HEK293T (cell line): ENCODE measurements around the gene DLEC1.
A peak's percentile ranks its signal among the peaks of the same experiment; 100 is the strongest.

Experiments
- CTCF ChIA-PET: fragments of 350-600 bp; formaldehyde crosslinking; extraction: SDS; loops from one replicate; lab custom pipeline; 2021; ENCODE audit warnings: antibody characterized with exemption, inconsistent platforms; lab: Yijun Ruan, JAX
- POLR2A ChIA-PET: fragments of 350-600 bp; formaldehyde crosslinking; extraction: SDS; loops from one replicate; lab custom pipeline; 2020; ENCODE audit warnings: antibody characterized with exemption, inconsistent platforms; lab: Yijun Ruan, JAX
- DNase-seq: peaks from one replicate; pipeline ENCODE4 v3.0.0; 2012; ENCODE audit warnings: mixed read lengths; ENCODE audit errors: extremely low spot score
- ARNT ChIP-seq: fragments of 450-650 bp; IDR thresholded peaks from 2 replicates; pipeline ENCODE4 v1.6.1; 2017; ENCODE audit warnings: mild to moderate bottlenecking
- BHLHE40 ChIP-seq: fragments of 450-650 bp; IDR thresholded peaks from 2 replicates; pipeline ENCODE4 v1.6.1; 2016; ENCODE audit warnings: mild to moderate bottlenecking, moderate library complexity, borderline replicate concordance
- CTBP1 ChIP-seq: fragments of 450-650 bp; IDR thresholded peaks from 2 replicates; pipeline ENCODE4 v1.6.1; 2016; ENCODE audit warnings: borderline replicate concordance
- ELF4 ChIP-seq: fragments of 450-650 bp; IDR thresholded peaks from 2 replicates; pipeline ENCODE4 v1.6.1; 2017; ENCODE audit warnings: antibody characterized with exemption
- FOXA1 ChIP-seq: fragments of 450-650 bp; IDR thresholded peaks from 2 replicates; pipeline ENCODE4 v1.6.1; 2016; ENCODE audit warnings: mild to moderate bottlenecking
- FOXK2 ChIP-seq: fragments of 450-650 bp; IDR thresholded peaks from 2 replicates; pipeline ENCODE4 v1.6.1; 2016; ENCODE audit warnings: mild to moderate bottlenecking
- FOXM1 ChIP-seq: fragments of 450-650 bp; IDR thresholded peaks from 2 replicates; pipeline ENCODE4 v1.6.1; 2017; ENCODE audit warnings: mild to moderate bottlenecking, borderline replicate concordance
- HDGF ChIP-seq: fragments of 450-650 bp; IDR thresholded peaks from 2 replicates; pipeline ENCODE4 v1.6.1; 2017; ENCODE audit warnings: antibody characterized with exemption, borderline replicate concordance
- L3MBTL2 ChIP-seq: fragments of 450-650 bp; conservative IDR thresholded peaks from 2 replicates; pipeline ENCODE4 v1.6.1; 2016; ENCODE audit warnings: mild to moderate bottlenecking
- LEF1 ChIP-seq: fragments of 450-650 bp; IDR thresholded peaks from 2 replicates; pipeline ENCODE4 v1.6.1; 2017; ENCODE audit warnings: mild to moderate bottlenecking, borderline replicate concordance
- NFRKB ChIP-seq: fragments of 450-650 bp; IDR thresholded peaks from 2 replicates; pipeline ENCODE4 v1.6.1; 2016; ENCODE audit warnings: mild to moderate bottlenecking, moderate library complexity
- PKNOX1 ChIP-seq: fragments of 450-650 bp; IDR thresholded peaks from 2 replicates; pipeline ENCODE4 v1.6.1; 2016
- SP1 ChIP-seq: fragments of 450-650 bp; IDR thresholded peaks from 2 replicates; pipeline ENCODE4 v1.6.1; 2017
- SUZ12 ChIP-seq: fragments of 450-650 bp; IDR thresholded peaks from 2 replicates; pipeline ENCODE4 v1.6.1; 2016; ENCODE audit warnings: mild to moderate bottlenecking
- TARDBP ChIP-seq: fragments of 450-650 bp; IDR thresholded peaks from 2 replicates; pipeline ENCODE4 v1.6.1; 2016
- ZNF384 ChIP-seq: fragments of 450-650 bp; IDR thresholded peaks from 2 replicates; pipeline ENCODE4 v1.6.1; 2016

Gene DLEC1

DNA sequence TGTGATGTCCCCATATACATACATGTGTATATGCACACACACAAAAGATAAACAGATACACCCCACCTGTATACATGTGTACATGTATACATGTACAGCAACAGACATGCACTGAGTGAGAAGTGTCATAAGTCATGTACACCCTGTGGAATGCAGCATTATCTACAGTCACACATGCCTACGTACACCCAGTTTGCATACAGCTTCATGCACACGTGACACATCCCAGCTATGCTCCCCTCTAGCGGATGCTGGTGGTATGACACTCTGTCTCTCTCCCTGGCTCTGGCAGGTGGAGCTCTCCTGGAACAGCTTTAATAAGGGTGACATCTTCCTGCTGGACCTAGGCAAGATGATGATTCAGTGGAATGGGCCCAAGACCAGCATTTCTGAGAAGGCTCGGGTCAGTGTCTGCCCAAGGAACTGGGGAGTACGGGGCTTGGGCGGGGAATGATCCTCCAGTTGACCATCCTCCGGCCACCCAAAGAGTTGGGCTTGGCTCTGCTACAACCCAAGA, 42.2 kb upstream of the DLEC1 start:
- ChIA-PET CTCF (interaction anchor here (0.5 to 1.4 kb wide), 13 partner anchors 9 to 1163 kb away, joined by 3 to 16 read pairs (median 4); no protein-coding TSS in a partner anchor), POLR2A (interaction anchor here (1.1 kb wide), 1 partner anchor 22 kb away, joined by 6 read pairs; no protein-coding TSS in a partner anchor)
- TF ChIP-seq L3MBTL2, result peak; percentile 60
- 0 out of 2 replicates have a peak, but pooled peaks have one; percentile 32 for TF ChIP-seq ELF4
- TF ChIP-seq NFRKB, result no peak
- peak; percentile 81 for DNase-seq

GRCh38 chr3:37997342-37997741, 41.7 kb upstream of the DLEC1 start:
- TF ChIP-seq BHLHE40, result no peak
- no peak for TF ChIP-seq SUZ12
- no peak for TF ChIP-seq FOXA1
- no peak for TF ChIP-seq PKNOX1
- TF ChIP-seq ELF4, result no peak
- TF ChIP-seq TARDBP, result no peak
- no peak for TF ChIP-seq CTBP1
- TF ChIP-seq SP1, result no peak
- no peak for TF ChIP-seq ARNT
- TF ChIP-seq L3MBTL2, result no peak
- no peak for TF ChIP-seq FOXK2
- no peak for TF ChIP-seq ZNF384
- no peak for TF ChIP-seq FOXM1
- no peak for TF ChIP-seq NFRKB
- no peak for TF ChIP-seq LEF1
- TF ChIP-seq HDGF, result no peak
- CTCF ChIA-PET, result interaction anchor here (0.6 to 1.4 kb wide), 11 partner anchors 10 to 144 kb away, joined by 3 to 16 read pairs (median 4); no protein-coding TSS in a partner anchor
- DNase-seq, result no peak
- POLR2A ChIA-PET, result interaction anchor here (1.1 kb wide), 1 partner anchor 23 kb away, joined by 6 read pairs; no protein-coding TSS in a partner anchor

DNA sequence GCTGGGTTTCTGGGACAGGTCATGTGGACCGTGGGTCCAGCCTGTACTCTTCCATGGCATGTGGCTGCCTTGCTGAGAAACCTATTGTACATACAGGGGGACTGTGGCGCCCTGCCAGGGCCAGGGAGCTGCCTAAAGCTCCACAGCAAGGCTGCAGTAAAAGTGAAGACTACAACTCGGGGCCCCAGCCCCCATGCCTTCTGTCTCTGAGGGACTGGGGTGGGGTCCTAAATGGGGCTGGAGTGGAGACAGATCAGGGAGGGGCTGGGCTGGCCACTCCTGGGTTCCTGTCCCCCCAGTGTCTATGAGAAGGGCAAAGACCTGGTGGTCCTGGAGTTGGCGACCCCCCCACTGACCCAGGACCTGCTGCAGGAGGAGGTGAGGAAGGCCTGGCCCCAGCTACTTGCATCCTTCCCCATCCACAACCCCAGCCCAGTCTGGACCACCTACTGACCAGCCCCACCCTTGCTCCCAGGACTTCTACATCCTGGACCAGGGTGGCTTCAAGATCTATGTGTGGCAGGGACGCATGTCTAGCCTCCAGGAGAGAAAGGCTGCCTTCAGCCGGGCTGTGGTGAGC, 41.1 kb upstream of the DLEC1 start:
- CTCF ChIA-PET, result interaction anchor here (0.5 to 1.4 kb wide), 5 partner anchors 12 to 1039 kb away, joined by 3 to 16 read pairs (median 4); no protein-coding TSS in a partner anchor
- DNase-seq, result no peak
- TF ChIP-seq NFRKB (no peak), FOXK2 (no peak), FOXA1 (no peak), LEF1 (no peak), ARNT (no peak), FOXM1 (no peak), CTBP1 (no peak), TARDBP (no peak), ZNF384 (no peak), ELF4 (no peak), BHLHE40 (no peak), SP1 (no peak), PKNOX1 (no peak), L3MBTL2 (no peak), HDGF (no peak), SUZ12 (no peak)
- POLR2A ChIA-PET, result no interaction called here

DNA sequence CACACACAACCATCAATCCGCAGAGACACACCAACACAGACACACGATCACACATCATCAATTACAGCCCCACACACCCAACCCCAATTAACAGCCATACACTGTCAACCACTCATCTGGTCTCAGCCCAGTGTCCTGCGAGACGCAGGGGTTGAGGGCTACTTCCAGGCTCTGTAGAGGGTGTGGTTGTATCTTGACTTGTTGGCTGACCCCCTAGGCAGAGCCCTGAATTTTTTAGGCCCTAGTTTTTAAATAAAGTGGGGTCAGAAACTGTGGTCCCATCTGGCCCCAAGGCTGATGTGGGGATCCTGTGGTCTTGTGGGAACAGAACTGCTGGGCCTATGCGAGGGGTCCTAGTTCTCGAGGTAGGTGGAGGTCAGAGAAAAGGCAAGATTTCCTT, 39.2 kb upstream of the DLEC1 start:
- ChIA-PET POLR2A (no interaction called here), CTCF (interaction anchor here (0.6 kb wide), 2 partner anchors 32 to 356 kb away, joined by 3 to 5 read pairs; no protein-coding TSS in a partner anchor)
- TF ChIP-seq PKNOX1, result no peak
- no peak for TF ChIP-seq SP1
- no peak for TF ChIP-seq TARDBP
- no peak for TF ChIP-seq HDGF
- no peak for TF ChIP-seq L3MBTL2
- no peak for TF ChIP-seq ZNF384
- no peak for TF ChIP-seq ARNT
- TF ChIP-seq LEF1, result no peak
- no peak for DNase-seq

- TF ChIP-seq ZNF384 (no peak), NFRKB (no peak), HDGF (no peak), SP1 (no peak), BHLHE40 (no peak), FOXM1 (no peak), FOXK2 (no peak), ELF4 (no peak), PKNOX1 (no peak), SUZ12 (no peak), TARDBP (no peak), LEF1 (no peak), ARNT (no peak), L3MBTL2 (no peak), CTBP1 (no peak), FOXA1 (no peak)
- DNase-seq, result no peak
- ChIA-PET CTCF (interaction anchor here (0.6 kb wide), 2 partner anchors 33 to 357 kb away, joined by 3 to 5 read pairs; no protein-coding TSS in a partner anchor), POLR2A (no interaction called here)
These were observed 38.6 kb upstream of the DLEC1 start for GRCh38 chr3:38000242-38000916.
